GM21576 (cell line): ENCODE data around the gene C19orf73.

Experiments
- ATAC-seq: cut with Tn5 transposase; IDR thresholded peaks from one replicate; pipeline ENCODE4 v1.9.1; 2021; ENCODE audit warnings: mild to moderate bottlenecking, moderate library complexity; ENCODE audit not compliant: unreplicated experiment

The C19orf73 gene, protein sequence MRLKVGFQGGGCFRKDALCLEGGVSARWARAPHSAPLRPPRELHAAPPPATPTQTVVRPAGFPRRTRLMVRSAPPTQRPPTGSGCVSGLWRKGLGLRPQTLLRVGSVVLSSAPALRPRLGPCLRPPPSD

DNA sequence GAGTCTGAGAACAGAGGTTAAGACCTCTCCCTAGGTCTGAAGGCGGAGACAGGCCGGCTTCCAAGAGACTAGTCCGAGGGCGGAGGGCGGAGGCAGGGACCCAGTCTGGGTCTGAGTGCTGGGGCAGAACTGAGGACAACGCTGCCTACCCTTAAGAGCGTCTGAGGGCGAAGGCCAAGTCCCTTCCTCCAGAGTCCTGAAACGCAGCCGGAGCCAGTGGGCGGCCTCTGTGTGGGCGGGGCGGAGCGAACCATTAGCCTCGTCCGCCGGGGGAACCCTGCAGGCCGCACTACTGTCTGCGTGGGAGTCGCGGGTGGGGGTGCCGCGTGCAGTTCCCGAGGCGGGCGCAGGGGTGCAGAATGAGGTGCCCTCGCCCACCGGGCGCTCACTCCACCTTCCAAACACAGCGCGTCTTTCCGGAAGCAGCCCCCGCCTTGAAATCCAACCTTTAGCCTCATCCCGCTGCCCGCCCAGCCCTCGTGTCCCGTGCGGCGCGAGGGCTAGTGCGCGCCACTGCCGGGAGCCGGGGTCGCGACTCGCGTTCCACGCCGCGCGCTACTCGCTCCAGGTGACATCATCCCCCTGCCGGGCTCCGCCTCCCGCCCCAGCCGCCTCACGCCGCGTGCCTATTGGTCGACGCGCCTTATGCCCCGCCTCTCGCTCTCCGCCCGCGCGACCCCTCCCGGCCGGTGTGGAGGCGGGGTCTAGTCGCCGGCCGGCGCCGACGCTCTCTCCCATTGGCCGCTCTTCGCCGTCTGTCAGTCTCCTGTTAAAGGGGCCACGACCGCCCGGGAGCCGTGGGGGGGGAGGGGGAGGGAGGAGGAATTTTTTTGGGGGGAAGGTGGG is at the start of gene C19orf73:
Gene C19orf73 (minus strand): TSS at position 579 of the 846 bp plus-strand sequence. CDS start 121 bp downstream, at position 458.
- peak; percentile 75 for ATAC-seq

GRCh38 chr19:49168421-49168820 is 49.5 kb upstream of the C19orf73 start:
- no peak for ATAC-seq

GRCh38 chr19:49167857-49168409 is 49.0 kb upstream of the C19orf73 start:
- ATAC-seq, result no peak

DNA sequence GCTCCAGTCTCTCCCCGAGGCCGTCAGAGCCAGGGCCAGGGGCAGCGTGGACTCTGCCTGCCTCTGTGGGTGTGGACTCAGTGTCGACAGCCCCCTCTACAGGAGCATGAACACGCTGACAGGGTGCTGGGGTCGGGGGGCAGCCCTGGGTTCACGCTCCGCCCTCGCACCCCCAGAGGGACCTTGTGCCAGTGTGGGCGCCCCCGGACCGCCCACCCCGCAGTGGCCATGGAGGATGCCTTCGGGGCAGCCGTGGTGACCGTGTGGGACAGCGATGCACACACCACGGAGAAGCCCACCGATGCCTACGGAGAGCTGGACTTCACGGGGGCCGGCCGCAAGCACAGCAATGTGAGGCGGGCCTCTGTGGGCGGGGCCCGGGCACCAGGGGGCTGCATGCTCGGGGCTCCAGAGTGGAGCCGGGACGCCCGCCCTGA is 46.9 kb upstream of the C19orf73 start:
- ATAC-seq, result no peak

DNA sequence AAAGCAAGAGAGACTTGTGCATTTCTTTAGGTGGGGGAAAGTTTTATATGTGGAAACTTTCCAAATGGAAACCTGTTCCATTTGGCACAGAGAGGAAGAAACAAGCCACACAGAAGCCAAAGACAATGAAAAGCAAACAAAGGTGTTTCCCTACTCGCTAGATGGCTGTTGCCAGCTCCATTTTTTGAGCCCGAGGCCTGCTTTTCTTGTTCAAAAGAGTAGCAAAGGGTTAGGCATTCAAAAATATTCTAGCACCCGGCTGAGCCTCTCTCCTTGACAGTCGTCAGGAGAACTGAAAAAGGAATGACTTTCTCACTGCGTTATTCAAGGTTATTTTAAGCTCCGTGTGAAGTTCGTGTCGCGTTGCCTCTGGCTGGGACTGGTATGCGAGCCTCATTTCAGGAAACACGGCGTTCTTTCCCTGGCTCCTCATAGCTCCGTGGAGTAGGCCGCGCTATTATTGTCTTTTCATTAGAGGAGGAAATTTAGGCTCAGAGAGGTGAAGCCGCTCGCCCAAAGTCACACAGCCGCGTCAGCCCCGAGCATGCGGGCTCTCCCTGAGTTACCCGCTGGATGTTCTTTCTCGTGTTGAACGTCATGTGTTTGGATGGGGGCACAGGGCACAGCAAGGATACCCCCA is 46.3 kb upstream of the C19orf73 start:
- no peak for ATAC-seq

- no peak for ATAC-seq
These were observed 43.0 kb upstream of the C19orf73 start for GRCh38 chr19:49161987-49162386.

DNA sequence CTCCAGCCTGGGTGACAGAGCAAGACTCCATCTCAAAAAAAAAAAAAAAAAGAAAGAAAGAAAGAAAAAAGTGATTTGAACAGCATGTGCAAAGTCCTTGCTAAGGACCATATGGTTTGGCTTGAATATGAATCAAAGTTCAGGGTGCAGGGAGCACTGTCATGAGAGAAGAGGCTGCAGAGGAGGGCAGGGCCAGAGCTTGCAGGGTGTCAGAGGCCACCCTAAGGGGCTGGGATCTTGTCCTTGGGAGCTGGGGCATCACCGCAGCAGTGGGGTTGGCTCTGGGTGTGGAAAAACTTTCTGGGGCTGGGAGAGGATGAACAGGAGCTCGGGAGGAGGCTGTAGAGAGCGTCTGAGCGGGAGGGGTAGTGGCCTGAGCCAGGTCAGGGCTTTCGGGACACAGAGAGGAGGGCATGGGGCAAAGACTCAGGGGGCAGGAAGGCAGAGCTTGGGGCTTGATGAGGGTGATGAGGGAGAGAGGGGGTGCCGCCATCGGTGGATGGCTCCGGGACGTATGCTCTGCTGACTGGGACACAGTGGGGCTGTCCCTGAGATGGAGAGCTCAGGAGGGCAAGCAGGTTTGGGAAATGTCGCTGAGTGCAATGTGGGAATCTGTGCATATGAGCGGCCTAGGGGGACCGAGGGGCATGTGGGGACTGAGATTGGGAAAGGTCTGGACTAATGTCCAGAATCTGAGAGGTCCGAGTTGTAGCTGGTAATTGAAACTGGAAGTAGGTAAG is 41.7 kb upstream of the C19orf73 start:
- no peak for ATAC-seq

- ATAC-seq, result no peak
These were observed 38.7 kb upstream of the C19orf73 start, which contains the start of gene TRPM4 for GRCh38 chr19:49157445-49158224. TSS of gene TRPM4 (plus strand) at chr19:49157792. CDS start at chr19:49157867, 75 bp downstream.

DNA sequence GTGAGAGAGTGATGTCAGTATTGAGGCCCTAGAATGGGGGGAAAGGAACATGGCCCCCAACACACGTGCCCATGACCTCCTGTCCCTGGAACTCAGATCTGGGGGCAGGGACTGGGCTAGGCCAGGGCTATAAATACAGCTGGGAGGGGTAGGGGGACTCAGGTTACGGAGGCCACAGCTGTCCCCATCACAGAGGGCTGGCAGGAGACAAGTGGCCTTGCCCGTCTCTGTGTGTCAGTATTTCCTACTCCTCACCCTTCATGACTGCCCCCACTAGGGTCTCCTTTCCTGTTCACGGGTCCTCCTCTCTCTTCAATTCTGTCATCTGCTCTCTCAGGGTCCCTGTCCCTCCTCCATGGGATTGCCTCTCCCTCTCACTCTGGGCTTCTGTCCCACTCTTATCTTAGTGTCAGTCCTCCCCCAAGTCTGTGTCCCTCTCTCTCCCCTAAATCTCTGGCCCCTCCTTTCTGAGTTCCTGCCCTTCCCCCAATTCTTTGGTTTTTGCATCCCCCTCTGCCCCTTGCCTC is 36.9 kb upstream of the C19orf73 start:
- ATAC-seq, result no peak

- no peak for ATAC-seq
These were observed 36.3 kb upstream of the C19orf73 start, which contains the start of gene HRC for GRCh38 chr19:49155005-49155819. TSS of gene HRC (minus strand) at chr19:49155396. CDS start at chr19:49155237, 159 bp downstream.

DNA sequence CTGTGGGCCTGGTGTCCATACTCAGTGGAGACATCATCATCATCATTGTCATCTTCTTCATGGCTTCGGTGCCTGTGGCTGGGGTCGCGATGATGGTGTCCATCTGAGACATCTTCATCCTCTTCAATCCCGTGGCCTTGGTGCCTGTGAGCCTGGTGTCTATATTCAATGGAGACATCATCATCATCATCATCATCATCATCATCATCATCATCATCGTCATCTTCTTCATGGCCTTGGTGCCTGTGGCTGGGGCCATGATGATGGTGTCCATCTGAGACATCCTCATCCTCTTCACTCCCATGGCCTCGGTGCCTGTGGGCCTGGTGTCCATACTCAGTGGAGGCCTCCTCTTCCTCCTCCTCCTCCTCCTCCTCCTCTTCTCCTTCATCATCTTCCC is 35.3 kb upstream of the C19orf73 start:
- ATAC-seq, result no peak

DNA sequence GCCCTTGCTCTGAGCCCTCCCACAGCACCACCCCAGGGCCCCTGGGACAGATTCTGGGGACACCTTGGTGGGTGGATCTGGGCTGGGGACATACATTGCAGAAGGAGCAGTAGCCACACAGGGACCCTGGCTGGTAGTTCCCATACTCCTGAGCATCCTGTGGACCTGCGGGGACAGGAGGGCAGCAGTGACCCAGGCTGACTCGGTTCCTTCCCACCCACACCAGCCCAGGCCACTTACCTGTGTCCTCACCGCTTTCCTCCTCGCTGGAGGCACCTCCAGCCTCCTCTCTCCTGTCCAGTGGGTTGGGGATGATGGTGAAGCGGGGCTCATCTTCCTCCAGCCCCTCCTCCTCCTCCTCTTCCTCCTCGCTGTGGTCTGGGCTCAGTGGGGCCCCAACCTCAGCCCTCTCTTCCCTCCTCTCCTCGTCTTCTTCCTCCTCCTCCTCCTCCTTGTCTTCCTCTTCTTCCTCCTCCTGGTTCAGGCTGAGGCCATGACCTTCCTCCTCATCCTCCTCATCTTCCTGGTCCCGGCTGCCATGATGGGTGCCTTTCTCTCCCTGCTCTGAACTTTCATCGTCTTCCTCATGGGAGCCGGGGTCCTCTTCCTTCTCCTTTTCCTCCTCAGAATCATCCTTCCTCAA is 34.3 kb upstream of the C19orf73 start:
- no peak for ATAC-seq

- ATAC-seq, result no peak
These were observed 33.2 kb upstream of the C19orf73 start for GRCh38 chr19:49152119-49152550.

DNA sequence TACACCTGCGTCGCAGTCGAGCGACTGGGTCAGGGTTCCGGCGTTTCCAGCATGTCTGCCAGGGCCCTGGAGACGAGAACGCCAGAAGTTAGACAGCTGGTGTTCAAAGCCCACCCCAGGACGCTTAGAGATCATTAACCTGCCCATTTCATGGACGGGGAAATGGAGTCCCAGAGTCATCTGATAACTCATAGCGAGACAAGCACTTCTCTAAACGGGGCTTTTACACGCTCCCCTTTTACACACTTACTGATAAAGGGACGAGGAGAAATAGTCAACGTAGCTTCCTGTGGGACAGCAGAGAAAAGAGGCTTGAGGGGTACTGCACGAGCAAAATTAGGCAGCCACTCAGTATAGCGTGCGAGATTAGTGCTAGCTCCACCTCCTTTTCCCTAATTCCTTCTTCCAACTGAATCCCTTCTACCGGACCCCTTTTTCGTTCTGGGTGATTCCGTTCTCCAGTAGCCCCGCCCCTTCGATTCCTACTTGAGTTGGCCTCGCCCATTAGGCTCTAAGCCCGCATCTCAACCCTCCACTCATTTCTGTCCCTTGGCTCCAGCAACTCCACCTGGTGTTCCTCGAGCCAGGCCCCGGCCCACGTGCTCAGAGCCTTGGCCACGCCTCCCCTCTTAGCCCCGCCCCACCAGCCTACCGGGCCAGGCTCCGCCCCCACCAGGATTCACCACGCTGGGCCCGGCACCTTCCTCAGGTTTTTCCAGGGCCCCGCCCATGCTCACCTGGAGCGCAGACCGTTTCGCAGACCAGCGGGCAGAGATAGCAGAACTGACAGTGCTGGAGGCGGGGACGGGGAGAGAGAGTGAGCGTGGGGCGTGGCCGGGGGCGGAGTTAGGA is 32.5 kb upstream of the C19orf73 start:
- ATAC-seq, result no peak

GRCh38 chr19:49150944-49151243 is 32.0 kb upstream of the C19orf73 start:
- no peak for ATAC-seq

GRCh38 chr19:49150106-49150943 is 31.4 kb upstream of the C19orf73 start:
- ATAC-seq, result no peak

GRCh38 chr19:49149652-49150105 is 30.7 kb upstream of the C19orf73 start:
- ATAC-seq, result no peak
